ENCODE data around the gene PCDHA11. TPM values are rescaled to one million over a fixed set of nuclear protein-coding genes. Genes with fewer than 3 reads are reported as not detected.

Gene PCDHA11
- total RNA-seq: not detected

GRCh38 chr5:140868721-140869554 lies at the start of gene PCDHA11:
Gene PCDHA11, plus strand, starts transcription at chr5:140868957. Its CDS starts 147 bp downstream, at chr5:140869104.

GRCh38 chr5:140821375-140822280 lies 47.1 kb upstream of the PCDHA11 start, which contains the start of gene PCDHA5:
Gene PCDHA5, plus strand, starts transcription at chr5:140821613.

GRCh38 chr5:140827704-140828361 lies 40.9 kb upstream of the PCDHA11 start, which contains the start of gene PCDHA6:
Gene PCDHA6, plus strand, starts transcription at chr5:140827960. Its CDS starts 132 bp downstream, at chr5:140828092.

GRCh38 chr5:140833993-140834392 lies 34.8 kb upstream of the PCDHA11 start, which contains the start of gene PCDHA7:
Gene PCDHA7, plus strand, starts transcription at chr5:140834269. Its CDS starts 115 bp downstream, at chr5:140834384.

GRCh38 chr5:140840978-140841962 lies 27.5 kb upstream of the PCDHA11 start, which contains the start of gene PCDHA8:
Gene PCDHA8, plus strand, starts transcription at chr5:140841187. Its CDS starts 135 bp downstream, at chr5:140841322.

GRCh38 chr5:140848139-140849102 lies 20.3 kb upstream of the PCDHA11 start, which contains the start of gene PCDHA9:
Gene PCDHA9, plus strand, starts transcription at chr5:140848382. Its CDS starts 114 bp downstream, at chr5:140848496.

GRCh38 chr5:140855772-140856674 lies 12.7 kb upstream of the PCDHA11 start, which contains the start of gene PCDHA10:
Gene PCDHA10, plus strand, starts transcription at chr5:140855897. Its CDS starts 152 bp downstream, at chr5:140856049.

GRCh38 chr5:140875085-140876065 lies 6.6 kb downstream of the PCDHA11 start, which contains the start of gene PCDHA12:
Gene PCDHA12, plus strand, starts transcription at chr5:140875308. Its CDS starts 165 bp downstream, at chr5:140875473.

GRCh38 chr5:140881889-140882590 lies 13.3 kb downstream of the PCDHA11 start, which contains the start of gene PCDHA13:
Gene PCDHA13, plus strand, starts transcription at chr5:140882124. Its CDS starts 145 bp downstream, at chr5:140882269.

Other genes with a start within 250 kb of the PCDHA11 start
- gene CD14, start 235.8 kb upstream of the PCDHA11 start, total RNA-seq: under 1 TPM; 0.66 to 0.77 TPM
- 10 to 100 TPM; 35.5 to 38.1 TPM for gene TMCO6, start 229.5 kb upstream of the PCDHA11 start, total RNA-seq
- gene NDUFA2, start 221.3 kb upstream of the PCDHA11 start, total RNA-seq: 10 to 100 TPM; 70.9 to 72.6 TPM
- 100 to 1,000 TPM; 118 to 121 TPM for gene IK, start 221.1 kb upstream of the PCDHA11 start, total RNA-seq
- 10 to 100 TPM; 34.2 to 34.7 TPM for gene WDR55, start 204.1 kb upstream of the PCDHA11 start, total RNA-seq
- gene DND1, start 195.4 kb upstream of the PCDHA11 start, total RNA-seq: 1 to 10 TPM; 2.5 to 2.9 TPM
- gene HARS1, start 177.6 kb upstream of the PCDHA11 start, total RNA-seq: 10 to 100 TPM; 69.7 to 74.2 TPM
- 10 to 100 TPM; 32.3 to 35.3 TPM for gene HARS2, start 177.5 kb upstream of the PCDHA11 start, total RNA-seq
- gene ZMAT2, start 168.5 kb upstream of the PCDHA11 start, total RNA-seq: 10 to 100 TPM; 56.1 to 56.9 TPM
- gene PCDHA1, start 82.8 kb upstream of the PCDHA11 start, total RNA-seq: not detected
- gene PCDHA2, start 74.1 kb upstream of the PCDHA11 start, total RNA-seq: not detected
- not detected for gene PCDHA3, start 67.9 kb upstream of the PCDHA11 start, total RNA-seq
- not detected for gene PCDHA4, start 61.9 kb upstream of the PCDHA11 start, total RNA-seq
- not detected for gene PCDHA5, start 47.3 kb upstream of the PCDHA11 start, total RNA-seq
- not detected for gene PCDHA6, start 41.0 kb upstream of the PCDHA11 start, total RNA-seq
- not detected for gene PCDHA7, start 34.7 kb upstream of the PCDHA11 start, total RNA-seq
- not detected for gene PCDHA8, start 27.8 kb upstream of the PCDHA11 start, total RNA-seq
- gene PCDHA9, start 20.6 kb upstream of the PCDHA11 start, total RNA-seq: not detected
- not detected for gene PCDHA10, start 13.1 kb upstream of the PCDHA11 start, total RNA-seq
- gene PCDHA12, start 6.4 kb downstream of the PCDHA11 start, total RNA-seq: not detected
- not detected for gene PCDHA13, start 13.2 kb downstream of the PCDHA11 start, total RNA-seq
- not detected for gene PCDHAC1, start 57.3 kb downstream of the PCDHA11 start, total RNA-seq
- not detected for gene PCDHAC2, start 97.5 kb downstream of the PCDHA11 start, total RNA-seq
- gene PCDHB1, start 182.4 kb downstream of the PCDHA11 start, total RNA-seq: not detected
- under 1 TPM; 0.05 to 0.17 TPM for gene PCDHB2, start 225.7 kb downstream of the PCDHA11 start, total RNA-seq
- not detected for gene PCDHB3, start 231.5 kb downstream of the PCDHA11 start, total RNA-seq